CD4-positive, alpha-beta T cell (primary cell): ENCODE measurements around the gene BGN. TPM values are rescaled to one million over a fixed set of nuclear protein-coding genes. Genes with fewer than 3 reads are reported as not detected.

Experiments
- ATAC-seq: fragments of 200-7000 bp; cut with Tn5 transposase; one replicate; pipeline ENCODE4 v1.10.0; 2022; ENCODE audit warnings: mild to moderate bottlenecking; ENCODE audit not compliant: poor library complexity
- CTCF ChIA-PET: fragments of 350-600 bp; sonication (Branson Sonifier 250); formaldehyde crosslinking; loops from one replicate; lab custom pipeline; 2021; ENCODE audit warnings: antibody characterized with exemption, inconsistent platforms; lab: Charles Lee
- POLR2A ChIA-PET: fragments of 350-600 bp; sonication (Branson Sonifier 250); formaldehyde crosslinking; loops from one replicate; lab custom pipeline; 2021; ENCODE audit warnings: antibody characterized with exemption, inconsistent platforms; lab: Charles Lee
- DNase-seq, 14 experiments: peaks; one replicate each; pipeline ENCODE4 v3.0.0-alpha.2; 2013 to 2020; ENCODE audit warnings: mixed read lengths in 2 of 14
- H3K27ac ChIP-seq, 2 donors: one replicate each; pipeline versions ENCODE4 v1.5.1 to v1.7.0; 2013; ENCODE audit warnings: low read length in 2 of 2, low read depth in 1 of 2, mild to moderate bottlenecking in 1 of 2
- H3K27me3 ChIP-seq, 2 experiments: 1 replicate in 1 of 2; 2 replicates in 1 of 2; pipeline versions ENCODE4 v1.6.1 to v1.7.0; 2013; ENCODE audit warnings: low read length in 2 of 2, control low read depth in 1 of 2, mild to moderate bottlenecking in 1 of 2, moderate library complexity in 1 of 2; ENCODE audit not compliant: insufficient read depth in 2 of 2, control insufficient read depth in 1 of 2
- H3K36me3 ChIP-seq: one replicate; pipeline ENCODE4 v1.6.1; 2013; ENCODE audit warnings: low read length, control low read depth; ENCODE audit not compliant: insufficient read depth
- H3K4me1 ChIP-seq: one replicate; pipeline ENCODE4 v1.6.1; 2013; ENCODE audit warnings: low read length, control low read depth; ENCODE audit not compliant: insufficient read depth
- H3K4me3 ChIP-seq: one replicate; pipeline ENCODE4 v1.5.1; 2013; ENCODE audit warnings: mild to moderate bottlenecking, low read length, moderate library complexity
- H3K9me3 ChIP-seq, 2 experiments: 1 replicate in 1 of 2; 2 replicates in 1 of 2; pipeline versions ENCODE4 v1.6.1 to v1.7.0; 2013; ENCODE audit warnings: low read length in 2 of 2, mild to moderate bottlenecking in 2 of 2, control low read depth in 1 of 2, moderate library complexity in 1 of 2; ENCODE audit not compliant: control insufficient read depth in 1 of 2, insufficient read depth in 1 of 2
- H3K27ac Mint-ChIP-seq: one replicate; pipeline ENCODE4 v1.8.0; 2020; ENCODE audit warnings: mixed read lengths
- H3K27me3 Mint-ChIP-seq: one replicate; pipeline ENCODE4 v1.8.0; 2021; ENCODE audit warnings: mixed read lengths
- H3K36me3 Mint-ChIP-seq: one replicate; pipeline ENCODE4 v1.8.0; 2021; ENCODE audit warnings: low read depth, mixed read lengths
- H3K4me1 Mint-ChIP-seq: one replicate; pipeline ENCODE4 v1.8.0; 2021; ENCODE audit warnings: low read depth, mixed read lengths
- H3K4me3 Mint-ChIP-seq: one replicate; pipeline ENCODE4 v1.8.0; 2020; ENCODE audit warnings: mild to moderate bottlenecking, mixed read lengths
- H3K9me3 Mint-ChIP-seq: one replicate; pipeline ENCODE4 v1.8.0; 2020; ENCODE audit warnings: mixed read lengths
- CTCF ChIP-seq: fragments of 200-600 bp; IDR thresholded peaks from one replicate; pipeline ENCODE4 v1.8.0; 2022; ENCODE audit warnings: antibody characterized with exemption, mild to moderate bottlenecking
- intact Hi-C, 2 experiments: fragments of 100-400 bp; cut with DNase I in 1 of 2; cut with micrococcal nuclease in 1 of 2; formaldehyde crosslinking; loops; one replicate each; pipeline versions ENCODE4 v1.15.1 to v1.9.0; 2023 to 2025; cut with DNase I, micrococcal nuclease
- total RNA-seq, 174 experiments: library from RNA in 2 of 174; stranded (reverse) in 2 of 174; gene quantifications; one replicate each; pipeline ENCODE4 v1.2.3 and lab custom pipeline; 2021 to 2026

The BGN gene
- total RNA-seq, 2 experiments from 2014 or later, result not detected

- intact Hi-C loops, result no loop called here
These were observed 18.5 kb downstream of the BGN start for GRCh38 chrX:153513265-153513664.

GRCh38 chrX:153514259-153514658 is 19.5 kb downstream of the BGN start:
- Mint-ChIP-seq H3K27ac (no peak overlapping the region), H3K36me3 (no peaks in the 10 kb centered on the region), H3K9me3 (no peaks in the 10 kb centered on the region), H3K4me3 (no peak overlapping the region), H3K4me1 (peaks cover 5% of the 10 kb centered on the region), H3K27me3 (peaks cover 17% of the 10 kb centered on the region)
- no peak for ATAC-seq
- no peaks in the 10 kb centered on the region for H3K36me3 ChIP-seq
- ChIA-PET POLR2A (no interaction called here), CTCF (no interaction called here)
- no peak for DNase-seq
- intact Hi-C loops, result no loop called here
- peaks cover 4% of the 10 kb centered on the region for H3K4me1 ChIP-seq
- no peak for TF ChIP-seq CTCF
- H3K4me3 ChIP-seq, result no peak overlapping the region
- no peaks in the 10 kb centered on the region for H3K9me3 ChIP-seq
- H3K27ac ChIP-seq, result no peak overlapping the region
- peaks cover 8 to 19% of the 10 kb centered on the region in 2 experiments for H3K27me3 ChIP-seq

More at GRCh38 chrX:153513265-153513664, 18.5 kb downstream of the BGN start:
- Histone ChIP-seq H3K9me3 (no peaks in the 10 kb centered on the region), H3K27ac (no peak overlapping the region), H3K27me3 (peaks cover 3 to 9% of the 10 kb centered on the region in 2 experiments), H3K4me3 (no peak overlapping the region), H3K36me3 (no peaks in the 10 kb centered on the region), H3K4me1 (peaks cover 2% of the 10 kb centered on the region)
- Mint-ChIP-seq H3K27ac (no peak overlapping the region), H3K9me3 (no peaks in the 10 kb centered on the region), H3K36me3 (no peaks in the 10 kb centered on the region), H3K4me1 (peaks cover 5% of the 10 kb centered on the region), H3K4me3 (no peak overlapping the region), H3K27me3 (peaks cover 9% of the 10 kb centered on the region)
- no peak for TF ChIP-seq CTCF
- POLR2A ChIA-PET, result no interaction called here
- DNase-seq, result no peak
- CTCF ChIA-PET, result no interaction called here
- ATAC-seq, result no peak

- Histone ChIP-seq H3K9me3 (no peaks in the 10 kb centered on the region), H3K36me3 (no peaks in the 10 kb centered on the region), H3K4me3 (no peak overlapping the region), H3K27me3 (peaks cover 8 to 22% of the 10 kb centered on the region in 2 experiments), H3K4me1 (peaks cover 4% of the 10 kb centered on the region), H3K27ac (no peak overlapping the region)
- peaks cover 5% of the 10 kb centered on the region for H3K4me1 Mint-ChIP-seq
- DNase-seq (no peak), ATAC-seq (no peak)
- intact Hi-C loops, result no loop called here
- H3K27me3 Mint-ChIP-seq, result peaks cover 17% of the 10 kb centered on the region
- no peak overlapping the region for H3K4me3 Mint-ChIP-seq
- ChIA-PET CTCF (interaction anchor here (1.0 kb wide), 1 partner anchor 24 kb away, joined by 3 read pairs; no protein-coding TSS in a partner anchor), POLR2A (no interaction called here)
- no peak for TF ChIP-seq CTCF
- H3K27ac Mint-ChIP-seq, result no peak overlapping the region
- H3K36me3 Mint-ChIP-seq, result no peaks in the 10 kb centered on the region
- no peaks in the 10 kb centered on the region for H3K9me3 Mint-ChIP-seq
These were observed 20.7 kb downstream of the BGN start for GRCh38 chrX:153515435-153515834.
